ENCODE results near the gene RGS9BP.
"Not testable (repeated sequence)": the region's sequence is repeated elsewhere in the genome, so short reads cannot be mapped to it uniquely, and the experiment has no call there.

Gene RGS9BP

GRCh38 chr19:32675720-32676185, at the start of gene RGS9BP:
Gene RGS9BP, plus strand, starts transcription at chr19:32675848. Its CDS starts 416 bp downstream, at chr19:32676264.
- DNase-seq (ENCODE audit: low spot score): peak; percentile 92

GRCh38 chr19:32626969-32627368, 48.7 kb upstream of the RGS9BP start:
- DNase-seq (ENCODE audit: low spot score): peak; percentile 21

- no peak for DNase-seq (ENCODE audit: low spot score)
Observed at GRCh38 chr19:32627714-32628270, 47.9 kb upstream of the RGS9BP start.

GRCh38 chr19:32630338-32630737, 45.3 kb upstream of the RGS9BP start:
- DNase-seq (ENCODE audit: low spot score): peak; percentile 69

GRCh38 chr19:32631381-32631780, 44.3 kb upstream of the RGS9BP start:
- peak; percentile 27 for DNase-seq (ENCODE audit: low spot score)

GRCh38 chr19:32637480-32637879, 38.2 kb upstream of the RGS9BP start:
- no peak for DNase-seq (ENCODE audit: low spot score)

GRCh38 chr19:32638625-32639024, 37.0 kb upstream of the RGS9BP start:
- no peak for DNase-seq (ENCODE audit: low spot score)

- DNase-seq (ENCODE audit: low spot score): no peak
Observed at GRCh38 chr19:32642771-32643170, 32.9 kb upstream of the RGS9BP start.

- DNase-seq (ENCODE audit: low spot score): no peak
Observed at GRCh38 chr19:32646556-32646955, 29.1 kb upstream of the RGS9BP start.

- DNase-seq (ENCODE audit: low spot score): no peak
Observed at GRCh38 chr19:32647361-32647760, 28.3 kb upstream of the RGS9BP start.

- DNase-seq (ENCODE audit: low spot score): no peak
Observed at GRCh38 chr19:32649751-32650150, 25.9 kb upstream of the RGS9BP start.

GRCh38 chr19:32650671-32651070, 25.0 kb upstream of the RGS9BP start:
- DNase-seq (ENCODE audit: low spot score): no peak

GRCh38 chr19:32651729-32652140, 23.9 kb upstream of the RGS9BP start:
- no peak for DNase-seq (ENCODE audit: low spot score)

- DNase-seq (ENCODE audit: low spot score): not testable (repeated sequence)
Observed at GRCh38 chr19:32652331-32652730, 23.3 kb upstream of the RGS9BP start.

- DNase-seq (ENCODE audit: low spot score): no peak
Observed at GRCh38 chr19:32652894-32653598, 22.6 kb upstream of the RGS9BP start.

- no peak for DNase-seq (ENCODE audit: low spot score)
Observed at GRCh38 chr19:32653599-32653915, 22.1 kb upstream of the RGS9BP start.

GRCh38 chr19:32656379-32656778, 19.3 kb upstream of the RGS9BP start:
- not testable (repeated sequence) for DNase-seq (ENCODE audit: low spot score)

GRCh38 chr19:32658075-32658474, 17.6 kb upstream of the RGS9BP start:
- DNase-seq (ENCODE audit: low spot score): no peak

- DNase-seq (ENCODE audit: low spot score): no peak
Observed at GRCh38 chr19:32658527-32658926, 17.1 kb upstream of the RGS9BP start.

GRCh38 chr19:32661318-32661717, 14.3 kb upstream of the RGS9BP start:
- DNase-seq (ENCODE audit: low spot score): peak; percentile 30

GRCh38 chr19:32662186-32662585, 13.5 kb upstream of the RGS9BP start:
- DNase-seq (ENCODE audit: low spot score): no peak

- DNase-seq (ENCODE audit: low spot score): no peak
Observed at GRCh38 chr19:32666084-32666483, 9.6 kb upstream of the RGS9BP start.

GRCh38 chr19:32669310-32669709, 6.3 kb upstream of the RGS9BP start:
- peak; percentile 57 for DNase-seq (ENCODE audit: low spot score)
